B cell (primary cell): ENCODE measurements around the gene CDKL4.

ENCODE experiments used
- EZH2 ChIP-seq: IDR thresholded peaks from 2 replicates; pipeline ENCODE4 v1.6.1; 2012; ENCODE audit warnings: borderline replicate concordance, low read depth, mild to moderate bottlenecking, moderate library complexity, low read length; ENCODE audit not compliant: insufficient read depth, poor library complexity, severe bottlenecking
- TF ChIP-seq, protein P1 (sequence below): fragments of 200-600 bp; IDR thresholded peaks from one replicate; pipeline ENCODE4 v1.8.0; 2022; ENCODE audit warnings: antibody characterized with exemption, mild to moderate bottlenecking

- TF ChIP-seq EZH2, result no peak
- TF ChIP-seq, protein P1, sequence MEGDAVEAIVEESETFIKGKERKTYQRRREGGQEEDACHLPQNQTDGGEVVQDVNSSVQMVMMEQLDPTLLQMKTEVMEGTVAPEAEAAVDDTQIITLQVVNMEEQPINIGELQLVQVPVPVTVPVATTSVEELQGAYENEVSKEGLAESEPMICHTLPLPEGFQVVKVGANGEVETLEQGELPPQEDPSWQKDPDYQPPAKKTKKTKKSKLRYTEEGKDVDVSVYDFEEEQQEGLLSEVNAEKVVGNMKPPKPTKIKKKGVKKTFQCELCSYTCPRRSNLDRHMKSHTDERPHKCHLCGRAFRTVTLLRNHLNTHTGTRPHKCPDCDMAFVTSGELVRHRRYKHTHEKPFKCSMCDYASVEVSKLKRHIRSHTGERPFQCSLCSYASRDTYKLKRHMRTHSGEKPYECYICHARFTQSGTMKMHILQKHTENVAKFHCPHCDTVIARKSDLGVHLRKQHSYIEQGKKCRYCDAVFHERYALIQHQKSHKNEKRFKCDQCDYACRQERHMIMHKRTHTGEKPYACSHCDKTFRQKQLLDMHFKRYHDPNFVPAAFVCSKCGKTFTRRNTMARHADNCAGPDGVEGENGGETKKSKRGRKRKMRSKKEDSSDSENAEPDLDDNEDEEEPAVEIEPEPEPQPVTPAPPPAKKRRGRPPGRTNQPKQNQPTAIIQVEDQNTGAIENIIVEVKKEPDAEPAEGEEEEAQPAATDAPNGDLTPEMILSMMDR, result no peak
These were observed 2.2 kb downstream of the CDKL4 start for GRCh38 chr2:39241588-39241987.
